ENCODE results near the gene DLGAP1.

GRCh38 chr18:4203568-4204437, 251.3 kb downstream of the DLGAP1 start:
- TF ChIP-seq CTCF (IDR thresholded peaks at IDR 0.05; ENCODE audit: low read depth, low read length, missing input control) (no peak), FOXA1 (IDR thresholded peaks at IDR 0.05) (no peak), YY1 (IDR thresholded peaks at IDR 0.05) (no peak), RXRA (IDR thresholded peaks at IDR 0.05) (no peak), JUND (IDR thresholded peaks at IDR 0.05) (no peak), TAF1 (conservative IDR thresholded peaks at IDR 0.05) (no peak), HNF4A (conservative IDR thresholded peaks at IDR 0.05) (no peak)
- TF ChIP-seq, protein P1, sequence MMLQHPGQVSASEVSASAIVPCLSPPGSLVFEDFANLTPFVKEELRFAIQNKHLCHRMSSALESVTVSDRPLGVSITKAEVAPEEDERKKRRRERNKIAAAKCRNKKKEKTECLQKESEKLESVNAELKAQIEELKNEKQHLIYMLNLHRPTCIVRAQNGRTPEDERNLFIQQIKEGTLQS (IDR thresholded peaks at IDR 0.05): no peak

Data from liver (tissue), 3 donors.